ENCODE data around the gene FZD2. TPM values are rescaled to one million over a fixed set of nuclear protein-coding genes. Genes with fewer than 3 reads are reported as not detected.

Gene FZD2
- total and polyA plus RNA-seq, 9 of the 15 experiments (the other 6 are each of a cell fraction or from before 2014, with no cell fraction given), result 0.03 to 4.5 (median 1.1) TPM; not detected in 1

- H2AFZ ChIP-seq (ENCODE audit: low read depth, low read length), result no peak overlapping the region
- no peaks in the 10 kb centered on the region; a peak in 1 of 5 replicates for H3K4me1 ChIP-seq (replicated peaks in 1 of 2; ENCODE audit: control insufficient read depth in 2 of 2, insufficient read depth in 2 of 2, low read length in 2 of 2)
- no peak for FAIRE-seq
- no peaks in the 10 kb centered on the region for H3K79me2 ChIP-seq (ENCODE audit: control insufficient read depth, insufficient read depth, low read length)
- no peak overlapping the region for H3K9ac ChIP-seq (ENCODE audit: insufficient read depth in 1 of 2, low read depth in 2 of 2, low read length in 2 of 2)
- DNase-seq (ENCODE audit: extremely low read depth in 1 of 4, low spot score in 3 of 4), result peak in 1 of 4 experiments; percentile 8
- ChIA-PET CTCF (ENCODE audit: low intra/inter-chr PET ratio) (no interaction called here), POLR2A (interaction anchor here (0.6 to 2.5 kb wide), 4 partner anchors 10 to 759 kb away, joined by 3 to 10 read pairs (median 4); no protein-coding TSS in a partner anchor)
- H3K4me3 ChIP-seq, result no peak overlapping the region
- TF ChIP-seq ZBTB43 (CRISPR knock-in tag; IDR thresholded peaks at IDR 0.05), result no peak
- TF ChIP-seq MEIS2 (IDR thresholded peaks at IDR 0.05; ENCODE audit: partially characterized antibody), result peak; percentile 21
- peaks cover 30 to 69% of the 10 kb centered on the region in 2 experiments; a peak in 4 of 5 replicates for H3K27me3 ChIP-seq (ENCODE audit: control insufficient read depth in 2 of 2, insufficient read depth in 2 of 2, low read length in 2 of 2)
- BruUV-seq (replicated peaks), result no TSS peak
- no peak for ATAC-seq
- H3K9me3 ChIP-seq (replicated peaks; ENCODE audit: control insufficient read depth, insufficient read depth, low read depth, low read length), result no peaks in the 10 kb centered on the region
- whole genome bisulfite sequencing (ENCODE audit: insufficient coverage, low coverage, missing lambda C conversion rate), result 7% methylated on average over 4 of the region's 4 CpGs
- intact Hi-C loops (cut with micrococcal nuclease) (no loop called here), in situ Hi-C loops (cut with MboI) (no loop called here)
- no peaks in the 10 kb centered on the region for H3K9me1 ChIP-seq (ENCODE audit: control insufficient read depth, insufficient read depth, low read length)
- no peaks in the 10 kb centered on the region; the same call in 1 of the 2 replicates for H4K20me1 ChIP-seq (replicated peaks; ENCODE audit: control insufficient read depth, insufficient read depth, low read length)
- H3K27ac ChIP-seq (ENCODE audit: extremely low read depth, low read depth, low read length), result no peak overlapping the region
- H3K36me3 ChIP-seq (ENCODE audit: control insufficient read depth, insufficient read depth, low read length), result no peaks in the 10 kb centered on the region
- no peak overlapping the region for H3K4me2 ChIP-seq (ENCODE audit: insufficient read depth, low read length)
Measured at GRCh38 chr17:44610331-44610730, 53.0 kb downstream of the FZD2 start.

Other genes starting within 250 kb of the FZD2 start
Only the 7 nearest of the 10 such genes appear.
- 7.3 and 10.2 TPM in 2 replicates for gene FAM171A2, start 193.6 kb upstream of the FZD2 start, total RNA-seq (2014; rRNA removed)
- 0.44 and 0.54 TPM in 2 replicates for gene FAM171A2, start 193.6 kb upstream of the FZD2 start, total RNA-seq (2014; rRNA removed; fragmentation: Illumina TruSeq; extraction: Trizol)
- 1.2 and 1.4 TPM in 2 replicates for gene FAM171A2, start 193.6 kb upstream of the FZD2 start, total RNA-seq (2015; rRNA removed; fragmentation: Illumina TruSeq; extraction: Trizol)
- 7.0 and 8.6 TPM in 2 replicates for gene FAM171A2, start 193.6 kb upstream of the FZD2 start, total RNA-seq (2021)
- gene FAM171A2, start 193.6 kb upstream of the FZD2 start, polyA plus RNA-seq (2011; rRNA removed), result 2.5 and 5.2 TPM in 2 replicates
- 1.2 and 2.4 TPM in 2 replicates for gene FAM171A2, start 193.6 kb upstream of the FZD2 start, polyA plus RNA-seq (2014; fragmentation: Illumina TruSeq; extraction: Trizol)
- under 1 TPM in 1 of 2 experiments, not detected in 1; 0.10 TPM for gene FAM171A2, start 193.6 kb upstream of the FZD2 start, polyA plus RNA-seq (2014; fragmentation: Nextera tagmentation; extraction: Ambion mirVana)
- 4.5 and 5.7 TPM in 2 replicates for gene FAM171A2, start 193.6 kb upstream of the FZD2 start, polyA plus RNA-seq (2014; rRNA removed)
- 8.8 and 14.2 TPM in 2 replicates for gene ITGA2B, start 167.8 kb upstream of the FZD2 start, total RNA-seq (2014; rRNA removed)
- gene ITGA2B, start 167.8 kb upstream of the FZD2 start, total RNA-seq (2014; rRNA removed; fragmentation: Illumina TruSeq; extraction: Trizol), result 3.3 and 5.6 TPM in 2 replicates
- 4.8 and 5.2 TPM in 2 replicates for gene ITGA2B, start 167.8 kb upstream of the FZD2 start, total RNA-seq (2015; rRNA removed; fragmentation: Illumina TruSeq; extraction: Trizol)
- gene ITGA2B, start 167.8 kb upstream of the FZD2 start, total RNA-seq (2021), result 25.1 and 26.4 TPM in 2 replicates
- 3.5 and 9.4 TPM in 2 replicates for gene ITGA2B, start 167.8 kb upstream of the FZD2 start, polyA plus RNA-seq (2011; rRNA removed)
- gene ITGA2B, start 167.8 kb upstream of the FZD2 start, polyA plus RNA-seq (2014; fragmentation: Illumina TruSeq; extraction: Trizol), result 7.9 and 10.1 TPM in 2 replicates
- 1 to 10 TPM; 1.1 to 1.6 TPM for gene ITGA2B, start 167.8 kb upstream of the FZD2 start, polyA plus RNA-seq (2014; fragmentation: Nextera tagmentation; extraction: Ambion mirVana)
- gene ITGA2B, start 167.8 kb upstream of the FZD2 start, polyA plus RNA-seq (2014; rRNA removed), result 16.9 and 17.0 TPM in 2 replicates
- gene GPATCH8, start 54.1 kb upstream of the FZD2 start, total RNA-seq (2014; rRNA removed), result 11.6 and 12.5 TPM in 2 replicates
- gene GPATCH8, start 54.1 kb upstream of the FZD2 start, total RNA-seq (2014; rRNA removed; fragmentation: Illumina TruSeq; extraction: Trizol), result 12.7 and 16.6 TPM in 2 replicates
- gene GPATCH8, start 54.1 kb upstream of the FZD2 start, total RNA-seq (2015; rRNA removed; fragmentation: Illumina TruSeq; extraction: Trizol), result 12.9 and 14.1 TPM in 2 replicates
- gene GPATCH8, start 54.1 kb upstream of the FZD2 start, total RNA-seq (2021), result 25.6 and 29.6 TPM in 2 replicates
- 10.6 and 17.3 TPM in 2 replicates for gene GPATCH8, start 54.1 kb upstream of the FZD2 start, polyA plus RNA-seq (2011; rRNA removed)
- gene GPATCH8, start 54.1 kb upstream of the FZD2 start, polyA plus RNA-seq (2014; fragmentation: Illumina TruSeq; extraction: Trizol), result 22.2 and 24.8 TPM in 2 replicates
- 10 to 100 TPM; 12.0 to 13.2 TPM for gene GPATCH8, start 54.1 kb upstream of the FZD2 start, polyA plus RNA-seq (2014; fragmentation: Nextera tagmentation; extraction: Ambion mirVana)
- 14.5 and 15.6 TPM in 2 replicates for gene GPATCH8, start 54.1 kb upstream of the FZD2 start, polyA plus RNA-seq (2014; rRNA removed)
- 0.05 TPM in 1 of 2 replicates, not detected in the other for gene MEIOC, start 99.0 kb downstream of the FZD2 start, total RNA-seq (2014; rRNA removed)
- gene MEIOC, start 99.0 kb downstream of the FZD2 start, total RNA-seq (2014; rRNA removed; fragmentation: Illumina TruSeq; extraction: Trizol), result not detected in 2 replicates
- gene MEIOC, start 99.0 kb downstream of the FZD2 start, total RNA-seq (2015; rRNA removed; fragmentation: Illumina TruSeq; extraction: Trizol), result not detected in 2 replicates
- not detected in 2 replicates for gene MEIOC, start 99.0 kb downstream of the FZD2 start, total RNA-seq (2021)
- gene MEIOC, start 99.0 kb downstream of the FZD2 start, polyA plus RNA-seq (2011; rRNA removed), result not detected in 2 replicates
- gene MEIOC, start 99.0 kb downstream of the FZD2 start, polyA plus RNA-seq (2014; fragmentation: Illumina TruSeq; extraction: Trizol), result 0.04 TPM in 1 of 2 replicates, not detected in the other
- gene MEIOC, start 99.0 kb downstream of the FZD2 start, polyA plus RNA-seq (2014; fragmentation: Nextera tagmentation; extraction: Ambion mirVana), result under 1 TPM; 0.07 to 0.23 TPM
- gene MEIOC, start 99.0 kb downstream of the FZD2 start, polyA plus RNA-seq (2014; rRNA removed), result not detected in 2 replicates
- gene CCDC43, start 132.3 kb downstream of the FZD2 start, total RNA-seq (2014; rRNA removed), result 25.0 and 29.2 TPM in 2 replicates
- 40.7 and 46.9 TPM in 2 replicates for gene CCDC43, start 132.3 kb downstream of the FZD2 start, total RNA-seq (2014; rRNA removed; fragmentation: Illumina TruSeq; extraction: Trizol)
- gene CCDC43, start 132.3 kb downstream of the FZD2 start, total RNA-seq (2015; rRNA removed; fragmentation: Illumina TruSeq; extraction: Trizol), result 39.2 and 42.3 TPM in 2 replicates
- 22.9 and 23.6 TPM in 2 replicates for gene CCDC43, start 132.3 kb downstream of the FZD2 start, total RNA-seq (2021)
- 11.8 and 16.8 TPM in 2 replicates for gene CCDC43, start 132.3 kb downstream of the FZD2 start, polyA plus RNA-seq (2011; rRNA removed)
- 29.1 and 35.1 TPM in 2 replicates for gene CCDC43, start 132.3 kb downstream of the FZD2 start, polyA plus RNA-seq (2014; fragmentation: Illumina TruSeq; extraction: Trizol)
- gene CCDC43, start 132.3 kb downstream of the FZD2 start, polyA plus RNA-seq (2014; fragmentation: Nextera tagmentation; extraction: Ambion mirVana), result 10 to 100 TPM; 11.7 to 13.7 TPM
- gene CCDC43, start 132.3 kb downstream of the FZD2 start, polyA plus RNA-seq (2014; rRNA removed), result 21.8 and 25.9 TPM in 2 replicates
- 13.0 and 13.7 TPM in 2 replicates for gene DBF4B, start 151.2 kb downstream of the FZD2 start, total RNA-seq (2014; rRNA removed)
- 12.3 and 12.5 TPM in 2 replicates for gene DBF4B, start 151.2 kb downstream of the FZD2 start, total RNA-seq (2014; rRNA removed; fragmentation: Illumina TruSeq; extraction: Trizol)
- gene DBF4B, start 151.2 kb downstream of the FZD2 start, total RNA-seq (2015; rRNA removed; fragmentation: Illumina TruSeq; extraction: Trizol), result 11.8 and 14.6 TPM in 2 replicates
- gene DBF4B, start 151.2 kb downstream of the FZD2 start, total RNA-seq (2021), result 24.0 and 26.9 TPM in 2 replicates
- 21.8 and 26.8 TPM in 2 replicates for gene DBF4B, start 151.2 kb downstream of the FZD2 start, polyA plus RNA-seq (2011; rRNA removed)
- gene DBF4B, start 151.2 kb downstream of the FZD2 start, polyA plus RNA-seq (2014; fragmentation: Illumina TruSeq; extraction: Trizol), result 26.6 and 27.4 TPM in 2 replicates
- 1 to 10 TPM; 2.5 to 2.9 TPM for gene DBF4B, start 151.2 kb downstream of the FZD2 start, polyA plus RNA-seq (2014; fragmentation: Nextera tagmentation; extraction: Ambion mirVana)
- gene DBF4B, start 151.2 kb downstream of the FZD2 start, polyA plus RNA-seq (2014; rRNA removed), result 20.4 and 21.7 TPM in 2 replicates
- gene ADAM11, start 201.5 kb downstream of the FZD2 start, total RNA-seq (2014; rRNA removed), result 0.14 and 0.41 TPM in 2 replicates
- not detected in 2 replicates for gene ADAM11, start 201.5 kb downstream of the FZD2 start, total RNA-seq (2014; rRNA removed; fragmentation: Illumina TruSeq; extraction: Trizol)
- gene ADAM11, start 201.5 kb downstream of the FZD2 start, total RNA-seq (2015; rRNA removed; fragmentation: Illumina TruSeq; extraction: Trizol), result 0.04 TPM in 2 replicates
- gene ADAM11, start 201.5 kb downstream of the FZD2 start, total RNA-seq (2021), result 0.18 and 0.31 TPM in 2 replicates
- gene ADAM11, start 201.5 kb downstream of the FZD2 start, polyA plus RNA-seq (2011; rRNA removed), result 0.15 and 0.23 TPM in 2 replicates
- gene ADAM11, start 201.5 kb downstream of the FZD2 start, polyA plus RNA-seq (2014; fragmentation: Illumina TruSeq; extraction: Trizol), result 0.08 and 0.10 TPM in 2 replicates
- gene ADAM11, start 201.5 kb downstream of the FZD2 start, polyA plus RNA-seq (2014; fragmentation: Nextera tagmentation; extraction: Ambion mirVana), result under 1 TPM in 1 of 2 experiments, not detected in 1; 0.01 TPM
- gene ADAM11, start 201.5 kb downstream of the FZD2 start, polyA plus RNA-seq (2014; rRNA removed), result 0.17 and 0.84 TPM in 2 replicates

All from K562 (cell line).